GM03348 (cell line): ENCODE results near the gene DLL1.

Experiments used
- DNase-seq: peaks from one replicate; pipeline ENCODE4 v3.0.0; 2012; ENCODE audit warnings: low spot score

Gene DLL1

GRCh38 chr6:170281331-170282292 is 9.3 kb downstream of the DLL1 start:
- DNase-seq: no peak

GRCh38 chr6:170280689-170281045 is 10.2 kb downstream of the DLL1 start:
- peak; percentile 31 for DNase-seq

- peak; percentile 84 for DNase-seq
These were observed 10.7 kb downstream of the DLL1 start for GRCh38 chr6:170279977-170280688.

- DNase-seq: no peak
These were observed 11.5 kb downstream of the DLL1 start for GRCh38 chr6:170279426-170279825.

GRCh38 chr6:170278743-170279094 is 12.2 kb downstream of the DLL1 start:
- DNase-seq: no peak

GRCh38 chr6:170277893-170278742 is 12.8 kb downstream of the DLL1 start:
- no peak for DNase-seq

- DNase-seq: no peak
These were observed 14.4 kb downstream of the DLL1 start for GRCh38 chr6:170276369-170277057.

GRCh38 chr6:170274713-170275560 is 15.9 kb downstream of the DLL1 start:
- no peak for DNase-seq

- no peak for DNase-seq
These were observed 17.2 kb downstream of the DLL1 start for GRCh38 chr6:170273681-170274080.

- no peak for DNase-seq
These were observed 17.7 kb downstream of the DLL1 start for GRCh38 chr6:170273191-170273590.

GRCh38 chr6:170272341-170273065 is 18.4 kb downstream of the DLL1 start:
- DNase-seq: no peak

GRCh38 chr6:170271771-170272314 is 19.0 kb downstream of the DLL1 start:
- no peak for DNase-seq

GRCh38 chr6:170270984-170271593 is 19.8 kb downstream of the DLL1 start:
- no peak for DNase-seq

GRCh38 chr6:170269846-170270541 is 20.9 kb downstream of the DLL1 start:
- DNase-seq: no peak

- no peak for DNase-seq
These were observed 21.6 kb downstream of the DLL1 start for GRCh38 chr6:170269151-170269845.

- no peak for DNase-seq
These were observed 22.4 kb downstream of the DLL1 start for GRCh38 chr6:170268216-170269129.

GRCh38 chr6:170267688-170268087 is 23.2 kb downstream of the DLL1 start:
- no peak for DNase-seq
